SK-N-SH treated with all-trans-retinoic acid at 6 μM for 48 hours (cell line): ENCODE data around the gene CHI3L1.

ENCODE experiments used
- ATAC-seq: fragments of 200-7000 bp; cut with Tn5 transposase; 3 replicates; pipeline ENCODE4 v1.9.1; 2020; ENCODE audit warnings: mild to moderate bottlenecking, moderate library complexity
- ARNTL ChIP-seq: fragments of 450-650 bp; formaldehyde crosslinking; IDR thresholded peaks from 2 replicates; pipeline ENCODE4 v1.5.0; 2020; ENCODE audit warnings: low read depth, mild to moderate bottlenecking, moderate library complexity, borderline replicate concordance
- BACH2 ChIP-seq: fragments of 250-450 bp; sonication (Bioruptor Pico); IDR thresholded peaks from 2 replicates; pipeline ENCODE4 v1.9.0; 2021; ENCODE audit warnings: mild to moderate bottlenecking, borderline replicate concordance
- CSDC2 ChIP-seq: fragments of 250-450 bp; sonication (Bioruptor Pico); IDR thresholded peaks from 2 replicates; pipeline ENCODE4 v1.5.0; 2020; ENCODE audit warnings: mild to moderate bottlenecking, moderate library complexity
- ESRRG ChIP-seq: fragments of 250-450 bp; sonication (Bioruptor Pico); IDR thresholded peaks from 2 replicates; pipeline ENCODE4 v1.6.1; 2021; ENCODE audit warnings: mild to moderate bottlenecking
- GLIS3 ChIP-seq: fragments of 250-450 bp; sonication (Bioruptor Pico); IDR thresholded peaks from 2 replicates; pipeline ENCODE4 v1.5.0; 2020; ENCODE audit warnings: mild to moderate bottlenecking, moderate library complexity
- ISL1 ChIP-seq: fragments of 250-450 bp; sonication (Bioruptor Pico); IDR thresholded peaks from 2 replicates; pipeline ENCODE4 v2.1.2; 2022; ENCODE audit warnings: mild to moderate bottlenecking, moderate library complexity
- OSR1 ChIP-seq: fragments of 250-450 bp; sonication (Bioruptor Pico); IDR thresholded peaks from 2 replicates; pipeline ENCODE4 v1.8.0; 2022; ENCODE audit warnings: moderate library complexity, mild to moderate bottlenecking, inconsistent platforms
- PPARA ChIP-seq: fragments of 250-450 bp; sonication (Bioruptor Pico); IDR thresholded peaks from 2 replicates; pipeline ENCODE4 v1.5.0; 2020; ENCODE audit warnings: mild to moderate bottlenecking, borderline replicate concordance
- RARB ChIP-seq: fragments of 250-450 bp; sonication (Bioruptor Pico); IDR thresholded peaks from 2 replicates; pipeline ENCODE4 v1.8.0; 2021; ENCODE audit warnings: mild to moderate bottlenecking, moderate library complexity
- TCF4 ChIP-seq: fragments of 250-450 bp; sonication (Bioruptor Pico); IDR thresholded peaks from 2 replicates; pipeline ENCODE4 v1.8.0; 2021; ENCODE audit warnings: mild to moderate bottlenecking, moderate library complexity, borderline replicate concordance
- ZC3H10 ChIP-seq: fragments of 250-450 bp; sonication (Bioruptor Pico); IDR thresholded peaks from 2 replicates; pipeline ENCODE4 v1.5.1; 2021; ENCODE audit warnings: mild to moderate bottlenecking, moderate library complexity
- ZFP30 ChIP-seq: fragments of 450-650 bp; formaldehyde crosslinking; IDR thresholded peaks from 2 replicates; pipeline ENCODE4 v1.5.0; 2022; ENCODE audit warnings: mild to moderate bottlenecking, moderate library complexity
- ZNF565 ChIP-seq: fragments of 450-650 bp; formaldehyde crosslinking; conservative IDR thresholded peaks from 2 replicates; pipeline ENCODE4 v1.5.0; 2020; ENCODE audit warnings: low read depth, mild to moderate bottlenecking, moderate library complexity
- ZNF70 ChIP-seq: fragments of 450-650 bp; formaldehyde crosslinking; IDR thresholded peaks from 2 replicates; pipeline ENCODE4 v1.5.0; 2020; ENCODE audit warnings: mild to moderate bottlenecking, moderate library complexity
- ZNF8 ChIP-seq: fragments of 450-650 bp; formaldehyde crosslinking; IDR thresholded peaks from 2 replicates; pipeline ENCODE4 v1.5.0; 2020; ENCODE audit warnings: mild to moderate bottlenecking, moderate library complexity
- TF ChIP-seq, protein P1 (sequence below): fragments of 250-450 bp; sonication (Bioruptor Pico); IDR thresholded peaks from 2 replicates; pipeline ENCODE4 v1.8.0; 2020; ENCODE audit warnings: mild to moderate bottlenecking, moderate library complexity, borderline replicate concordance
- TF ChIP-seq, protein P2 (sequence below): fragments of 250-450 bp; sonication (Bioruptor Pico); IDR thresholded peaks from 2 replicates; pipeline ENCODE4 v1.8.0; 2021; ENCODE audit warnings: low read depth, mild to moderate bottlenecking, moderate library complexity, borderline replicate concordance
- TF ChIP-seq, protein P3 (sequence below): fragments of 250-450 bp; sonication (Bioruptor Pico); IDR thresholded peaks from 2 replicates; pipeline ENCODE4 v1.5.1; 2021; ENCODE audit warnings: mild to moderate bottlenecking, moderate library complexity
- TF ChIP-seq, protein P4 (sequence below): fragments of 250-450 bp; sonication (Bioruptor Pico); IDR thresholded peaks from 2 replicates; pipeline ENCODE4 v1.5.0; 2020; ENCODE audit warnings: mild to moderate bottlenecking, moderate library complexity

Gene CHI3L1

DNA sequence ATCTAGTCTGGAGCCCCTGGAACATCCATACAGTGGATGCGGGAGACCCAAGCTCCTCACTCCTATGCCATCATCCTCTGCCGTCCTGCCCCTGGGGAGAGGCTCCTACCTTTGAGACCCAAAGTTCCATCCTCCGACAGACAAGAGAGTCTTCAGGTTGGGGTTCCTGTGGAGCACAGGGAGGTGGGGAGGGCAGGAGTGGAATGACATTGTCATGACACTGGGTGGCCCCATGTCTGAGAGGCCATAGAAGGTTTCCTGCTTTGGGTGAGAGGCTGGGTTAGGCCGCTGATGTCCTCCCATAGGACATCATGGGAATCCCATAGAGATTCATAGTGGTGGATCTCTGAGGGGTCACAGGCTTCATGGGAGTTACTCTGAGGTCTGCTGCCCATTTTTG lies 2.0 kb downstream of the CHI3L1 start:
- ATAC-seq: no peak
- TF ChIP-seq TCF4 (CRISPR knock-in tag) (no peak), RARB (CRISPR knock-in tag) (no peak), OSR1 (CRISPR knock-in tag) (no peak), PPARA (CRISPR knock-in tag) (no peak), ZNF8 (no peak), ISL1 (CRISPR knock-in tag) (no peak), ZFP30 (CRISPR knock-in tag) (no peak), ZNF565 (CRISPR knock-in tag) (no peak), GLIS3 (CRISPR knock-in tag) (no peak), ARNTL (no peak), ZNF70 (CRISPR knock-in tag) (no peak), CSDC2 (CRISPR knock-in tag) (no peak)
- TF ChIP-seq, protein P1, sequence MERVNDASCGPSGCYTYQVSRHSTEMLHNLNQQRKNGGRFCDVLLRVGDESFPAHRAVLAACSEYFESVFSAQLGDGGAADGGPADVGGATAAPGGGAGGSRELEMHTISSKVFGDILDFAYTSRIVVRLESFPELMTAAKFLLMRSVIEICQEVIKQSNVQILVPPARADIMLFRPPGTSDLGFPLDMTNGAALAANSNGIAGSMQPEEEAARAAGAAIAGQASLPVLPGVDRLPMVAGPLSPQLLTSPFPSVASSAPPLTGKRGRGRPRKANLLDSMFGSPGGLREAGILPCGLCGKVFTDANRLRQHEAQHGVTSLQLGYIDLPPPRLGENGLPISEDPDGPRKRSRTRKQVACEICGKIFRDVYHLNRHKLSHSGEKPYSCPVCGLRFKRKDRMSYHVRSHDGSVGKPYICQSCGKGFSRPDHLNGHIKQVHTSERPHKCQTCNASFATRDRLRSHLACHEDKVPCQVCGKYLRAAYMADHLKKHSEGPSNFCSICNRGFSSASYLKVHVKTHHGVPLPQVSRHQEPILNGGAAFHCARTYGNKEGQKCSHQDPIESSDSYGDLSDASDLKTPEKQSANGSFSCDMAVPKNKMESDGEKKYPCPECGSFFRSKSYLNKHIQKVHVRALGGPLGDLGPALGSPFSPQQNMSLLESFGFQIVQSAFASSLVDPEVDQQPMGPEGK (CRISPR knock-in tag): no peak
- TF ChIP-seq, protein P2, sequence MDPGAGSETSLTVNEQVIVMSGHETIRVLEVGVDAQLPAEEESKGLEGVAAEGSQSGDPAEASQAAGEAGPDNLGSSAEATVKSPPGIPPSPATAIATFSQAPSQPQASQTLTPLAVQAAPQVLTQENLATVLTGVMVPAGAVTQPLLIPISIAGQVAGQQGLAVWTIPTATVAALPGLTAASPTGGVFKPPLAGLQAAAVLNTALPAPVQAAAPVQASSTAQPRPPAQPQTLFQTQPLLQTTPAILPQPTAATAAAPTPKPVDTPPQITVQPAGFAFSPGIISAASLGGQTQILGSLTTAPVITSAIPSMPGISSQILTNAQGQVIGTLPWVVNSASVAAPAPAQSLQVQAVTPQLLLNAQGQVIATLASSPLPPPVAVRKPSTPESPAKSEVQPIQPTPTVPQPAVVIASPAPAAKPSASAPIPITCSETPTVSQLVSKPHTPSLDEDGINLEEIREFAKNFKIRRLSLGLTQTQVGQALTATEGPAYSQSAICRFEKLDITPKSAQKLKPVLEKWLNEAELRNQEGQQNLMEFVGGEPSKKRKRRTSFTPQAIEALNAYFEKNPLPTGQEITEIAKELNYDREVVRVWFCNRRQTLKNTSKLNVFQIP (CRISPR knock-in tag): no peak
- TF ChIP-seq, protein P3, sequence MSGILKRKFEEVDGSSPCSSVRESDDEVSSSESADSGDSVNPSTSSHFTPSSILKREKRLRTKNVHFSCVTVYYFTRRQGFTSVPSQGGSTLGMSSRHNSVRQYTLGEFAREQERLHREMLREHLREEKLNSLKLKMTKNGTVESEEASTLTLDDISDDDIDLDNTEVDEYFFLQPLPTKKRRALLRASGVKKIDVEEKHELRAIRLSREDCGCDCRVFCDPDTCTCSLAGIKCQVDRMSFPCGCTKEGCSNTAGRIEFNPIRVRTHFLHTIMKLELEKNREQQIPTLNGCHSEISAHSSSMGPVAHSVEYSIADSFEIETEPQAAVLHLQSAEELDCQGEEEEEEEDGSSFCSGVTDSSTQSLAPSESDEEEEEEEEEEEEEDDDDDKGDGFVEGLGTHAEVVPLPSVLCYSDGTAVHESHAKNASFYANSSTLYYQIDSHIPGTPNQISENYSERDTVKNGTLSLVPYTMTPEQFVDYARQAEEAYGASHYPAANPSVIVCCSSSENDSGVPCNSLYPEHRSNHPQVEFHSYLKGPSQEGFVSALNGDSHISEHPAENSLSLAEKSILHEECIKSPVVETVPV (CRISPR knock-in tag): no peak
- TF ChIP-seq, protein P4, sequence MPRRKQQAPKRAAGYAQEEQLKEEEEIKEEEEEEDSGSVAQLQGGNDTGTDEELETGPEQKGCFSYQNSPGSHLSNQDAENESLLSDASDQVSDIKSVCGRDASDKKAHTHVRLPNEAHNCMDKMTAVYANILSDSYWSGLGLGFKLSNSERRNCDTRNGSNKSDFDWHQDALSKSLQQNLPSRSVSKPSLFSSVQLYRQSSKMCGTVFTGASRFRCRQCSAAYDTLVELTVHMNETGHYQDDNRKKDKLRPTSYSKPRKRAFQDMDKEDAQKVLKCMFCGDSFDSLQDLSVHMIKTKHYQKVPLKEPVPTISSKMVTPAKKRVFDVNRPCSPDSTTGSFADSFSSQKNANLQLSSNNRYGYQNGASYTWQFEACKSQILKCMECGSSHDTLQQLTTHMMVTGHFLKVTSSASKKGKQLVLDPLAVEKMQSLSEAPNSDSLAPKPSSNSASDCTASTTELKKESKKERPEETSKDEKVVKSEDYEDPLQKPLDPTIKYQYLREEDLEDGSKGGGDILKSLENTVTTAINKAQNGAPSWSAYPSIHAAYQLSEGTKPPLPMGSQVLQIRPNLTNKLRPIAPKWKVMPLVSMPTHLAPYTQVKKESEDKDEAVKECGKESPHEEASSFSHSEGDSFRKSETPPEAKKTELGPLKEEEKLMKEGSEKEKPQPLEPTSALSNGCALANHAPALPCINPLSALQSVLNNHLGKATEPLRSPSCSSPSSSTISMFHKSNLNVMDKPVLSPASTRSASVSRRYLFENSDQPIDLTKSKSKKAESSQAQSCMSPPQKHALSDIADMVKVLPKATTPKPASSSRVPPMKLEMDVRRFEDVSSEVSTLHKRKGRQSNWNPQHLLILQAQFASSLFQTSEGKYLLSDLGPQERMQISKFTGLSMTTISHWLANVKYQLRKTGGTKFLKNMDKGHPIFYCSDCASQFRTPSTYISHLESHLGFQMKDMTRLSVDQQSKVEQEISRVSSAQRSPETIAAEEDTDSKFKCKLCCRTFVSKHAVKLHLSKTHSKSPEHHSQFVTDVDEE (CRISPR knock-in tag): no peak

DNA sequence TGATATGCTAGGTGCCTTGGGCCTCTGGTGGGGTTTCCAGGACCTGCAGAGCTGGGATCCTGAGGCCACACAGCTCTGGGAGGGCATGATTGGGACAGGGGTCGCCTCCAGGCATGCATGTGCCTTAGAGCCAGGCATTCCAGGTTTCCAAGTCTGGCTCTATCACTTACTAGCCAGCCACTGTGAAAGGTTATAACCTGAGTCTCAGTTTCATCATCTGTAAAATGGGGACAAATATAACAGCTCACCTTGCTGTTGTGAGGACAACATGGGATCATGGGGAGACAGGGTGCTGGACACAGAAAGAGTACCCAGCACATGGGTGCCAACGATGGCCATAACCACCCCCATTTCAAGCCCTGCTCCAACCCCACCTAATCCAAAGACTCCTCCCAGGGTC lies 2.7 kb downstream of the CHI3L1 start:
- TF ChIP-seq, protein P1 (CRISPR knock-in tag): no peak
- TF ChIP-seq CSDC2 (CRISPR knock-in tag): no peak
- no peak for TF ChIP-seq GLIS3 (CRISPR knock-in tag)
- no peak for TF ChIP-seq RARB (CRISPR knock-in tag)
- TF ChIP-seq BACH2 (CRISPR knock-in tag): no peak
- TF ChIP-seq ARNTL: no peak
- TF ChIP-seq, protein P3 (CRISPR knock-in tag): no peak
- no peak for TF ChIP-seq ESRRG (CRISPR knock-in tag)
- no peak for TF ChIP-seq OSR1 (CRISPR knock-in tag)
- TF ChIP-seq, all 23 proteins: peak for 0
- no peak for ATAC-seq

DNA sequence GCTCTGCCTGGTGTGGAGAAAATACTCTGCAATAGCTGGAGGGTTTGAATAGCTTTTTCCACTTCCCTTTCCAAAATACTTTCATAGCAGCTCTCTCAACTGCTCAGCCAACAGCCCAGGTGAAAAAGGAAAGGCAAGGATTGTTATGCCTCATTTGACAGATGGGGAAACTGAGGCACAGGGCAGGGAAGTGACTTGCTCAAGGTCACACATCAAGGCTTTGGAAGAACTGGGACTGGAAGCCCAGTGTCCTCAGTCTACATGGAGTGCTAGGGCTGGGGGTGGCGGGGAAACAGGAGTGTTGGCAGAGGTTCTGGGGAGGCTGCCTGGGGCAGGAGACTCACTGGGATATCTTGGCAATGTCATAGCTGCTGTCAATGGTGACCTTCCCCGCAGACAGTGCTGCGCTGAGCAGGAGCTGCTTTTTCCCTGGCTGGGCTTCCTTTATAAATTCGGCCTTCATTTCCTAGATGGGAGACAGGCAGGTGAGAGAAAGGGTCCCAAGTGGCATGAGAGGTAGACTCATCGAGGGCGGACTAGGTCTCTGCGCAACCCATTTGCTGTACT lies 4.0 kb downstream of the CHI3L1 start:
- ATAC-seq: no peak
- TF ChIP-seq ESRRG (CRISPR knock-in tag) (no peak), OSR1 (CRISPR knock-in tag) (no peak), BACH2 (CRISPR knock-in tag) (no peak), PPARA (CRISPR knock-in tag) (no peak), ZC3H10 (CRISPR knock-in tag) (no peak)
